PC-3 (cell line): ENCODE measurements around the gene GAS2. TPM values are rescaled to one million over a fixed set of nuclear protein-coding genes. Genes with fewer than 3 reads are reported as not detected.

ENCODE experiments used
- ATAC-seq: fragments of 200-7000 bp; cut with Tn5 transposase; 2 replicates; pipeline ENCODE4 v1.9.1; 2020; ENCODE audit warnings: mild to moderate bottlenecking, moderate library complexity
- BruUV-seq: library from RNA; stranded (reverse); fragments of 400-500 nt; replicated peaks from 2 replicates; lab custom pipeline; 2021; lab: Mats Ljungman, UMichigan
- CTCF ChIA-PET: fragments of 300-600 bp; sonication (Branson Sonifier 250); formaldehyde crosslinking; loops from one replicate; lab custom pipeline; 2022; ENCODE audit warnings: antibody characterized with exemption; lab: Charles Lee
- POLR2A ChIA-PET: fragments of 300-600 bp; sonication (Branson Sonifier 250); formaldehyde crosslinking; loops from one replicate; lab custom pipeline; 2022; ENCODE audit warnings: antibody characterized with exemption; ENCODE audit not compliant: unreplicated experiment; lab: Charles Lee
- DNase-seq: peaks from one replicate; pipeline ENCODE4 v3.0.0-alpha.2; 2015
- H2AFZ ChIP-seq: fragments of 300-600 bp; sonication (generic); 2 replicates; pipeline ENCODE4 v1.6.0; 2016; ENCODE audit warnings: antibody characterized with exemption, low read length
- H3F3A ChIP-seq: fragments of 300-600 bp; sonication (generic); one replicate; pipeline ENCODE4 v1.6.0; 2017; ENCODE audit warnings: antibody characterized with exemption, low read length, control low read depth, mild to moderate bottlenecking; ENCODE audit not compliant: unreplicated experiment
- H3K27ac ChIP-seq: fragments of 300-600 bp; sonication (generic); 2 replicates; pipeline ENCODE4 v1.5.1; 2016; ENCODE audit warnings: mild to moderate bottlenecking, low read length
- H3K27me3 ChIP-seq: fragments of 300-600 bp; sonication (generic); 2 replicates; pipeline ENCODE4 v1.6.1; 2016; ENCODE audit warnings: low read length, mixed read lengths
- H3K36me3 ChIP-seq: fragments of 300-600 bp; sonication (generic); 2 replicates; pipeline ENCODE4 v1.6.1; 2016; ENCODE audit warnings: low read depth, mixed run types, low read length, mixed read lengths
- H3K4me1 ChIP-seq: fragments of 300-600 bp; sonication (generic); 2 replicates; pipeline ENCODE4 v1.5.1; 2016; ENCODE audit warnings: low read length; ENCODE audit not compliant: insufficient read depth
- H3K4me2 ChIP-seq: fragments of 300-600 bp; sonication (generic); 2 replicates; pipeline ENCODE4 v1.6.0; 2016; ENCODE audit warnings: low read length
- H3K4me3 ChIP-seq: fragments of 300-600 bp; sonication (generic); 2 replicates; pipeline ENCODE4 v1.5.1; 2016; ENCODE audit warnings: mild to moderate bottlenecking, low read length, mixed read lengths
- H3K79me2 ChIP-seq: fragments of 300-600 bp; sonication (generic); 2 replicates; pipeline ENCODE4 v1.6.1; 2017; ENCODE audit warnings: low read length, mixed read lengths
- H3K9ac ChIP-seq: fragments of 300-600 bp; sonication (generic); 2 replicates; pipeline ENCODE4 v1.6.0; 2016; ENCODE audit warnings: mild to moderate bottlenecking, low read length
- H3K9me2 ChIP-seq: fragments of 300-600 bp; sonication (generic); replicated peaks from 2 replicates; pipeline ENCODE4 v1.6.1; 2016; ENCODE audit warnings: mixed run types, low read length, mixed read lengths
- H3K9me3 ChIP-seq: fragments of 300-600 bp; sonication (generic); 2 replicates; pipeline ENCODE4 v1.6.1; 2016; ENCODE audit warnings: low read length, mixed read lengths
- H4K20me1 ChIP-seq: fragments of 300-600 bp; sonication (generic); 2 replicates; pipeline ENCODE4 v1.6.1; 2016; ENCODE audit warnings: low read length, mixed read lengths
- EZH2 ChIP-seq: fragments of 300-600 bp; sonication (generic); IDR thresholded peaks from one replicate; pipeline ENCODE4 v1.6.1; 2017; ENCODE audit warnings: antibody characterized with exemption, mild to moderate bottlenecking, low read length; ENCODE audit not compliant: unreplicated experiment
- EZH2phosphoT487 ChIP-seq: fragments of 300-600 bp; sonication (generic); IDR thresholded peaks from 2 replicates; pipeline ENCODE4 v1.6.1; 2018; ENCODE audit warnings: mild to moderate bottlenecking, antibody characterized with exemption, low read length, borderline replicate concordance
- intact Hi-C: fragments of 100-400 bp; cut with micrococcal nuclease; formaldehyde crosslinking; loops from 2 replicates; pipeline ENCODE4 v1.9.0; 2023
- total RNA-seq: library from RNA; depleted of rRNA; stranded (reverse); fragments of >200 nt; gene quantifications from 2 replicates; pipeline ENCODE4 v1.2.3, GENCODE V29; 2014
- TF ChIP-seq, protein P1 (sequence below): fragments of 300-600 bp; sonication (generic); conservative IDR thresholded peaks from 2 replicates; pipeline ENCODE4 v1.5.1; 2017; ENCODE audit warnings: antibody characterized with exemption, low read depth, mild to moderate bottlenecking, low read length

The GAS2 gene
- total RNA-seq, 1 experiment from 2014 or later = not detected

DNA sequence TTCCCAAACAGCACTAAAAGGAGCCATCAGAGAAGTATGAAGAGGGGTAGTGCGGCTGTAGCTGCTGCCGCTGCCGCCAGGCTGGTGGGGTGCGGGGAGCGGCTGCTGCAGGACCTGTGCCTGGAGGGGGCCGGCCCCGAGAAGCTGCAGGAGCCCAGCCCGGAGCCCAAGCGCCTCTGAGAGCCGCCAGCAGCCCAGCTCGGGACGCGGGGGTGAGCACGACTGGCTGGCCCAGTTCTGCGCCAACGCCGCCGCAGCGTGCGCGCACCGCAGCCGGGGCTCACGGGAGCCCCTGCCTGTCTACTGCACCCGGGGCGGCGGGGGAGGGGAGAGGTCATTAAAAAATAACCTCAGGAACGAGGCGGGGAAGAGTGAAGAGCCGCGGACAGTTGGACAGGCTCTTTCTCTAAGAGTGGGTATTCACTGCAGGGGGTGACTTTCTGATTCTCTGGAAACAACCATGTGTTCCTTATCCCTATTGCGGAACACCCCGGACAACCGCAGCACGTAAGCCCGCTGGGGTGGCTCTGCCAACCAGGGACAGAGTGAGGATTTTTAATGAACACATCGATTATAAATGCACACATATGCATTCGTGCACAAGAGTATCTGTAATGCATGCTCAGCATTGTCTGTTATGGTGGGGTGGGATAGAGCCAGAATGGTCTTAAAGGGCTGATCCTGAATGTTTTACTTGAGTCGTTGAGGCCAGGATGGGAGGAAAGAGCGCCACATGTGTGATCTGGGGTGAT is 453 bp downstream of the GAS2 start:
- Histone ChIP-seq H3K4me3 (no peak overlapping the region), H3K9me3 (no peaks in the 10 kb centered on the region), H3K9ac (no peak overlapping the region), H3K4me2 (no peak overlapping the region), H3F3A (no peaks in the 10 kb centered on the region), H3K27me3 (peaks cover 68% of the 10 kb centered on the region), H3K27ac (no peak overlapping the region), H3K9me2 (no peaks in the 10 kb centered on the region), H4K20me1 (no peaks in the 10 kb centered on the region), H3K79me2 (no peaks in the 10 kb centered on the region), H3K4me1 (no peaks in the 10 kb centered on the region), H2AFZ (no peak overlapping the region), H3K36me3 (no peaks in the 10 kb centered on the region)
- ChIA-PET POLR2A (no interaction called here), CTCF (no interaction called here)
- no peak for TF ChIP-seq EZH2
- no peak for TF ChIP-seq EZH2phosphoT487
- TF ChIP-seq, protein P1, sequence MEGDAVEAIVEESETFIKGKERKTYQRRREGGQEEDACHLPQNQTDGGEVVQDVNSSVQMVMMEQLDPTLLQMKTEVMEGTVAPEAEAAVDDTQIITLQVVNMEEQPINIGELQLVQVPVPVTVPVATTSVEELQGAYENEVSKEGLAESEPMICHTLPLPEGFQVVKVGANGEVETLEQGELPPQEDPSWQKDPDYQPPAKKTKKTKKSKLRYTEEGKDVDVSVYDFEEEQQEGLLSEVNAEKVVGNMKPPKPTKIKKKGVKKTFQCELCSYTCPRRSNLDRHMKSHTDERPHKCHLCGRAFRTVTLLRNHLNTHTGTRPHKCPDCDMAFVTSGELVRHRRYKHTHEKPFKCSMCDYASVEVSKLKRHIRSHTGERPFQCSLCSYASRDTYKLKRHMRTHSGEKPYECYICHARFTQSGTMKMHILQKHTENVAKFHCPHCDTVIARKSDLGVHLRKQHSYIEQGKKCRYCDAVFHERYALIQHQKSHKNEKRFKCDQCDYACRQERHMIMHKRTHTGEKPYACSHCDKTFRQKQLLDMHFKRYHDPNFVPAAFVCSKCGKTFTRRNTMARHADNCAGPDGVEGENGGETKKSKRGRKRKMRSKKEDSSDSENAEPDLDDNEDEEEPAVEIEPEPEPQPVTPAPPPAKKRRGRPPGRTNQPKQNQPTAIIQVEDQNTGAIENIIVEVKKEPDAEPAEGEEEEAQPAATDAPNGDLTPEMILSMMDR = no peak
- intact Hi-C loops = no loop called here
- ATAC-seq (no peak), DNase-seq (no peak)
- no TSS peak for BruUV-seq

DNA sequence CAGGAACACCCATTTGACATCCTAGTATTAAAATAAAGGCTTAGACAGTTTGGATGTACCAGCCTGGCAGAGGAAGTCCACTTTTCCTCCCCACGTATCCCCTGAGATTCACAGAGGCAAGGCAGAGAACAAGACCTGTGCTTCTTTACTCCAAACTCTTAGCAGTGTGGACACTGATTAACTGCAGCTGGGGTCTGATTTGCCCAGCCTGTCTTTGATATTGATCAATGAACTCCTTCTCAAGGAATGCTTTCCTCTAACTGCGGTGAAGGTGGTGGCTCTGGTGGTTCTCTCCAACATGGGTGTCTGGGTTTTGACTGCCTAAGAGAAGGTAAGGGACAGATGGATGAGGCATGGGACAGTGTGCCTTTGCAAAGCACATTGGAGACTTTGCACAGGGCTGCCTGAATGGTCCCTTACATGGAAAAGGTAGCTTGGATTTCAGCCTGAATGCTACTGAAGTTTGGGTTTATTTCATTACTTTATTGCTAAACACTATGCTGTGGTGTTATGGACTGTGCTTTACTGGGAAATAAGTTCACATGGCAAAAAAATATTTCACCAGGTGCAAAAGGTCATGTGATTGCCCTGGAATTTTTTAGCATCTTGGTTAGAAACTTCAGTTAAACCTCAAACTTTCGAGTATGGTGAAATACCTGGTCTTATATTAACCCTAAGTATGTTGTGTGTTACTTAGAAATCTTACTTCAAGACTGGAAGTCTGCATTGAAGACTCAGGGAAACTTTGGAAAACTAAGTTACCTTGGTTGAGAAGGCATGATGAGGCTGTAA is 1.8 kb downstream of the GAS2 start:
- H3K4me3 ChIP-seq = no peak overlapping the region
- H3K4me2 ChIP-seq = no peak overlapping the region
- CTCF ChIA-PET = no interaction called here
- H3K9me2 ChIP-seq = no peaks in the 10 kb centered on the region
- BruUV-seq = no TSS peak
- H3K27ac ChIP-seq = no peak overlapping the region
- H3K36me3 ChIP-seq = no peaks in the 10 kb centered on the region
- H3K9me3 ChIP-seq = no peaks in the 10 kb centered on the region
- no peak overlapping the region for H2AFZ ChIP-seq
- TF ChIP-seq, protein P1 = no peak
- no peak for TF ChIP-seq EZH2
- no peak for TF ChIP-seq EZH2phosphoT487
- peaks cover 70% of the 10 kb centered on the region for H3K27me3 ChIP-seq
- no peaks in the 10 kb centered on the region for H3K4me1 ChIP-seq
- DNase-seq = no peak
- H3K79me2 ChIP-seq = no peaks in the 10 kb centered on the region
- no peak overlapping the region for H3K9ac ChIP-seq
- no peaks in the 10 kb centered on the region for H4K20me1 ChIP-seq
- no peaks in the 10 kb centered on the region for H3F3A ChIP-seq
- ATAC-seq = no peak
- intact Hi-C loops = no loop called here
- POLR2A ChIA-PET = no interaction called here

DNA sequence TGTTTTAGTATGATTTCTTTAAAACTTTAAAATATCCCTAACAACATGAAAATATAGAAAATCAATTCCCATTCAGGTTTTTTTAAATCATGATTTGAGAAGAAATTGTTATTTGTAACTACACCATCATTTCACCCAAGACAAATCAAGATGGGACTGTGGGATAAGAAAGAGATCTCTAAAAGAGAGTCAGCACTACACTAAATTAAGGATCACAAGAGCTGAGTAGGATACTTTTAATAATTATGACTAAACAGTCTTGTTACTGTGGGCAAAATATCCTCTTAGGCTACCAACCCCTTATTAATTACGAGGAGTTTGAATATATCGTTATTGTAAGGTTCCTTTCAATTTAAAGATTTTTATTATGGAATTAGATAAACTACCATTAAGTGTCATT is 3.0 kb downstream of the GAS2 start:
- BruUV-seq = no TSS peak
- H3K27ac ChIP-seq = no peak overlapping the region
- no peaks in the 10 kb centered on the region for H4K20me1 ChIP-seq
- TF ChIP-seq, protein P1 = no peak
- TF ChIP-seq EZH2 = no peak
- no peak for TF ChIP-seq EZH2phosphoT487
- no peak overlapping the region for H3K4me3 ChIP-seq
- peaks cover 69% of the 10 kb centered on the region for H3K27me3 ChIP-seq
- no peaks in the 10 kb centered on the region for H3K4me1 ChIP-seq
- no peak overlapping the region for H3K9ac ChIP-seq
- H3K36me3 ChIP-seq = no peaks in the 10 kb centered on the region
- intact Hi-C loops = no loop called here
- no peaks in the 10 kb centered on the region for H3K9me3 ChIP-seq
- no peaks in the 10 kb centered on the region for H3K9me2 ChIP-seq
- H3K79me2 ChIP-seq = no peaks in the 10 kb centered on the region
- no peaks in the 10 kb centered on the region for H3F3A ChIP-seq
- ChIA-PET CTCF (no interaction called here), POLR2A (no interaction called here)
- H2AFZ ChIP-seq = no peak overlapping the region
- ATAC-seq (no peak), DNase-seq (no peak)
- no peak overlapping the region for H3K4me2 ChIP-seq
